B cell (primary cell): ENCODE results near the gene METRNL. TPM values are rescaled to one million over a fixed set of nuclear protein-coding genes. Genes with fewer than 3 reads are reported as not detected.

ENCODE experiments used
- ATAC-seq: fragments of 200-7000 bp; cut with Tn5 transposase; one replicate; pipeline ENCODE4 v1.10.0; 2021; ENCODE audit warnings: low read depth, mild to moderate bottlenecking, moderate number of reproducible peaks, moderate library complexity
- CTCF ChIA-PET: fragments of 350-600 bp; sonication (Branson Sonifier 250); formaldehyde crosslinking; loops from one replicate; lab custom pipeline; 2021; ENCODE audit warnings: antibody characterized with exemption, inconsistent platforms; lab: Charles Lee
- POLR2A ChIA-PET: fragments of 350-600 bp; sonication (Branson Sonifier 250); formaldehyde crosslinking; loops from one replicate; lab custom pipeline; 2021; ENCODE audit warnings: antibody characterized with exemption; lab: Charles Lee
- DNase-seq: peaks from one replicate; pipeline ENCODE4 v3.0.0; 2013
- H2AFZ ChIP-seq: 2 replicates; pipeline ENCODE4 v1.6.1; 2012; ENCODE audit warnings: mild to moderate bottlenecking, low read depth, low read length; ENCODE audit not compliant: insufficient read depth, poor library complexity, severe bottlenecking
- H3K27ac ChIP-seq, 2 donors: 1 replicate in 1 of 2; 2 replicates in 1 of 2; pipeline ENCODE4 v1.5.1; 2012 to 2013; ENCODE audit warnings: low read length in 2 of 2, mild to moderate bottlenecking in 2 of 2, moderate library complexity in 1 of 2
- H3K27me3 ChIP-seq, 4 experiments: fragments of 200-600 bp in 1 of 4; sonication (generic) in 1 of 4; replicated peaks in 1 of 4; 1 replicate in 2 of 4; 2 replicates in 2 of 4; pipeline versions ENCODE4 v1.6.1 to v1.7.0; 2013 to 2016; ENCODE audit warnings: low read length in 3 of 4, mild to moderate bottlenecking in 2 of 4, mixed read lengths in 1 of 4, moderate library complexity in 1 of 4; ENCODE audit not compliant: insufficient read depth in 4 of 4, control insufficient read depth in 3 of 4; ENCODE audit errors: control extremely low read depth in 1 of 4
- H3K36me3 ChIP-seq, 2 experiments: replicated peaks in 1 of 2; 1 replicate in 1 of 2; 2 replicates in 1 of 2; pipeline versions ENCODE4 v1.6.1 to v1.7.1; 2013; ENCODE audit warnings: low read length in 1 of 2; ENCODE audit not compliant: insufficient read depth in 2 of 2, control insufficient read depth in 1 of 2; ENCODE audit errors: control extremely low read depth in 1 of 2, extremely low read depth in 1 of 2
- H3K4me1 ChIP-seq, 2 donors: fragments of 200-600 bp in 1 of 2; sonication (generic) in 1 of 2; 1 replicate in 1 of 2; 2 replicates in 1 of 2; pipeline versions ENCODE4 v1.5.1 to v1.6.1; 2013 to 2017; ENCODE audit warnings: low read length in 2 of 2; ENCODE audit not compliant: control insufficient read depth in 2 of 2, insufficient read depth in 2 of 2
- H3K4me2 ChIP-seq: replicated peaks from 2 replicates; pipeline ENCODE3; 2012; ENCODE audit warnings: mild to moderate bottlenecking, low read depth, low read length; ENCODE audit not compliant: poor library complexity, severe bottlenecking
- H3K4me3 ChIP-seq, 5 experiments: fragments of 200-600 bp in 1 of 5; sonication (generic) in 1 of 5; 1 replicate in 3 of 5; 2 replicates in 2 of 5; pipeline versions ENCODE4 v1.5.1 to v1.7.0; 2011 to 2016; ENCODE audit warnings: low read length in 4 of 5, mild to moderate bottlenecking in 4 of 5, low read depth in 2 of 5, control low read depth in 1 of 5, moderate library complexity in 1 of 5; ENCODE audit not compliant: insufficient read depth in 1 of 5; ENCODE audit errors: control extremely low read depth in 1 of 5, extremely low read depth in 1 of 5
- H3K79me2 ChIP-seq: fragments of 200-600 bp; sonication (generic); one replicate; pipeline ENCODE4 v1.6.0; 2016; ENCODE audit warnings: low read length; ENCODE audit not compliant: control insufficient read depth, insufficient read depth
- H3K9ac ChIP-seq: fragments of 200-600 bp; sonication (generic); 2 replicates; pipeline ENCODE4 v1.6.1; 2017; ENCODE audit warnings: mild to moderate bottlenecking, low read length, moderate library complexity
- H3K9me3 ChIP-seq, 3 donors: one replicate each; pipeline versions ENCODE4 v1.6.1 to v1.7.1; 2013; ENCODE audit warnings: low read length in 2 of 3; ENCODE audit not compliant: control insufficient read depth in 2 of 3, insufficient read depth in 1 of 3; ENCODE audit errors: control extremely low read depth in 1 of 3
- H4K20me1 ChIP-seq: 2 replicates; pipeline ENCODE4 v1.6.0; 2012; ENCODE audit warnings: mild to moderate bottlenecking, low read length; ENCODE audit not compliant: insufficient read depth, control insufficient read depth, poor library complexity, severe bottlenecking
- H3K27ac Mint-ChIP-seq: one replicate; pipeline ENCODE4 v1.8.0; 2021; ENCODE audit warnings: mixed read lengths
- H3K27me3 Mint-ChIP-seq: one replicate; pipeline ENCODE4 v1.8.0; 2021; ENCODE audit warnings: mixed read lengths
- H3K4me1 Mint-ChIP-seq: one replicate; pipeline ENCODE4 v1.8.0; 2021; ENCODE audit warnings: mixed read lengths
- H3K4me3 Mint-ChIP-seq: one replicate; pipeline ENCODE4 v1.8.0; 2021; ENCODE audit warnings: mixed read lengths
- H3K9me3 Mint-ChIP-seq: one replicate; pipeline ENCODE4 v1.8.0; 2022; ENCODE audit warnings: mixed read lengths; ENCODE audit not compliant: insufficient read depth
- EZH2 ChIP-seq: IDR thresholded peaks from 2 replicates; pipeline ENCODE4 v1.6.1; 2012; ENCODE audit warnings: borderline replicate concordance, low read depth, mild to moderate bottlenecking, moderate library complexity, low read length; ENCODE audit not compliant: insufficient read depth, poor library complexity, severe bottlenecking
- WGBS: methylation state at CpG from one replicate; pipeline ENCODE4 v1.1.5; 2013; ENCODE audit warnings: missing lambda C conversion rate; ENCODE audit not compliant: insufficient coverage; 5-methylcytosine and 5-hydroxymethylcytosine counted together
- intact Hi-C: fragments of 100-400 bp; cut with micrococcal nuclease; formaldehyde crosslinking; loops from one replicate; pipeline ENCODE4 v1.10.0; 2022
- polyA plus RNA-seq: library from polyadenylated mRNA; depleted of rRNA; stranded (reverse); fragments of >200 nt; gene quantifications from 2 replicates; pipeline ENCODE4 v1.2.3, GENCODE V29; 2012
- total RNA-seq, 2 donors: library from RNA; stranded (reverse); fragments of 120-200 nt in 1 of 2; gene quantifications; 1 replicate in 1 of 2; 2 replicates in 1 of 2; pipeline versions ENCODE4 v1.2.3 to v1.2.4, GENCODE V29; 2013 to 2022
- TF ChIP-seq, protein P1 (sequence below): fragments of 200-600 bp; IDR thresholded peaks from one replicate; pipeline ENCODE4 v1.8.0; 2022; ENCODE audit warnings: antibody characterized with exemption, mild to moderate bottlenecking

Gene METRNL
- total and polyA plus RNA-seq, 2 donors (not counting 1 experiment from before 2014, with no cell fraction given): 11.8 to 18.4 TPM

DNA sequence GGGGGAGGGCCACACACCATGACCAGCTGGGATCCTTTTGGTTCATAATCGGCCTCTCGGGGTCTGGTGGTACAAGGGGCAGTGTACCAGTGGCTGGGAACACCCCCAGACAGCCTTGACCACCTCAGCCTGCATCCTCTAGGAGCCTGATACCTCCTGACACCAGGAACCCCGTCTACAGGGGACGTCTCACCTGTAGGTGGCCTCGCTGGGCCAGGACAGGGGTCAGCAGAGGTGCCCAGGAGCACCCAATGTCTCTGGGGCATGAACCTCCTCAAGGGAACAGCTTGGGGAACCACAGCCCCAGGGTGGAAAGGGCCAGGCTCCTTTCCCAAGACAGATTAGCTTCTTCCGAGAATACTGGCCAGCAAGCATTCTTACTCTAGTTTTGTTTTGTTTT is 2.5 kb upstream of the METRNL start:
- TF ChIP-seq, protein P1, sequence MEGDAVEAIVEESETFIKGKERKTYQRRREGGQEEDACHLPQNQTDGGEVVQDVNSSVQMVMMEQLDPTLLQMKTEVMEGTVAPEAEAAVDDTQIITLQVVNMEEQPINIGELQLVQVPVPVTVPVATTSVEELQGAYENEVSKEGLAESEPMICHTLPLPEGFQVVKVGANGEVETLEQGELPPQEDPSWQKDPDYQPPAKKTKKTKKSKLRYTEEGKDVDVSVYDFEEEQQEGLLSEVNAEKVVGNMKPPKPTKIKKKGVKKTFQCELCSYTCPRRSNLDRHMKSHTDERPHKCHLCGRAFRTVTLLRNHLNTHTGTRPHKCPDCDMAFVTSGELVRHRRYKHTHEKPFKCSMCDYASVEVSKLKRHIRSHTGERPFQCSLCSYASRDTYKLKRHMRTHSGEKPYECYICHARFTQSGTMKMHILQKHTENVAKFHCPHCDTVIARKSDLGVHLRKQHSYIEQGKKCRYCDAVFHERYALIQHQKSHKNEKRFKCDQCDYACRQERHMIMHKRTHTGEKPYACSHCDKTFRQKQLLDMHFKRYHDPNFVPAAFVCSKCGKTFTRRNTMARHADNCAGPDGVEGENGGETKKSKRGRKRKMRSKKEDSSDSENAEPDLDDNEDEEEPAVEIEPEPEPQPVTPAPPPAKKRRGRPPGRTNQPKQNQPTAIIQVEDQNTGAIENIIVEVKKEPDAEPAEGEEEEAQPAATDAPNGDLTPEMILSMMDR: no peak
- TF ChIP-seq EZH2: no peak
- H3K4me1 Mint-ChIP-seq: peaks cover 11% of the 10 kb centered on the region
- ATAC-seq (no peak), DNase-seq (no peak)
- Histone ChIP-seq H3K4me3 (no peak overlapping the region), H3K27ac (no peak overlapping the region), H3K36me3 (no peaks in the 10 kb centered on the region), H3K9me3 (peaks cover 0 to 16% (median 0%) of the 10 kb centered on the region in 3 donors), H3K4me2 (no peak overlapping the region), H3K9ac (no peak overlapping the region), H4K20me1 (peaks cover 7% of the 10 kb centered on the region), H3K79me2 (no peaks in the 10 kb centered on the region), H3K4me1 (peaks cover 13 to 15% of the 10 kb centered on the region in 2 donors), H3K27me3 (peaks cover 0 to 13% (median 5%) of the 10 kb centered on the region in 4 experiments), H2AFZ (no peak overlapping the region)
- H3K9me3 Mint-ChIP-seq: no peaks in the 10 kb centered on the region
- POLR2A ChIA-PET: interaction anchor here (0.6 to 1.0 kb wide), 2 partner anchors 17 to 99 kb away, joined by 3 to 4 read pairs; no protein-coding TSS in a partner anchor
- H3K27me3 Mint-ChIP-seq: peaks cover 13% of the 10 kb centered on the region
- peak overlapping the region; percentile 71 for H3K4me3 Mint-ChIP-seq
- intact Hi-C loops: no loop called here
- CTCF ChIA-PET: interaction anchor here (1.1 kb wide), 1 partner anchor 26 kb away, joined by 3 read pairs; no protein-coding TSS in a partner anchor
- H3K27ac Mint-ChIP-seq: no peak overlapping the region
- 71% methylated on average over 5 of the region's 6 CpGs for WGBS

DNA sequence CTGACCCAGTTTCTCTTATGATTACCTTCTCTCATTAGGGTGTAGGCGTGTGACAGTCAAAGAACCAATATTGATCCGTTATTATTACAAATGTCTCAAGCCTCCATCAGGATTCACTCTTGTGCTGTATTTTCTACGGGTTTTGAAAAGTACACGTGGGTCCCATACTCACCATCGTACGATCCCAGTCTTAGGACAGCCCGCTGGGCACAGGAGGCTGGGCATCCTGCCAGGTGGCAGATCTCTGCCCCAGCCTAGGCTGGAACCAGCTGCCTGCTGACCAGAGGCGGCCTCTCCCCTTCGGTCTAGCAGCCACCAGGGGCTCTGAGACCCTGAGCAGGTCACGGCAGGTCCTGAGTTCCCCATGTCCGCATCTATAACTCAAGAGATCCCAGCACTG is 2.0 kb upstream of the METRNL start:
- DNase-seq (no peak), ATAC-seq (no peak)
- Histone ChIP-seq H3K36me3 (no peaks in the 10 kb centered on the region), H3K9ac (no peak overlapping the region), H3K79me2 (no peaks in the 10 kb centered on the region), H3K27me3 (peaks cover 0 to 13% (median 5%) of the 10 kb centered on the region in 4 experiments), H3K4me2 (no peak overlapping the region), H3K9me3 (peaks cover 0 to 16% (median 0%) of the 10 kb centered on the region in 3 donors), H3K4me3 (no peak overlapping the region), H3K27ac (no peak overlapping the region), H2AFZ (no peak overlapping the region), H4K20me1 (peaks cover 10% of the 10 kb centered on the region), H3K4me1 (peaks cover 18 to 20% of the 10 kb centered on the region in 2 donors)
- Mint-ChIP-seq H3K4me3 (peak overlapping the region; percentile 71), H3K4me1 (peaks cover 13% of the 10 kb centered on the region), H3K9me3 (no peaks in the 10 kb centered on the region), H3K27me3 (peaks cover 13% of the 10 kb centered on the region), H3K27ac (no peak overlapping the region)
- ChIA-PET CTCF (no interaction called here), POLR2A (interaction anchor here (1.0 kb wide), 1 partner anchor 16 kb away, joined by 4 read pairs; no protein-coding TSS in a partner anchor)
- intact Hi-C loops: no loop called here
- WGBS: 85% methylated on average over 11 of the region's 11 CpGs
- TF ChIP-seq, protein P1: no peak
- no peak for TF ChIP-seq EZH2
